ENCODE data around the gene PDE4B. TPM values are rescaled to one million over a fixed set of nuclear protein-coding genes. Genes with fewer than 3 reads are reported as not detected.

Gene PDE4B
- total and polyA plus RNA-seq, 2 of the 13 experiments (the other 11 are each of a cell fraction or from before 2014, with no cell fraction given) = not detected

DNA sequence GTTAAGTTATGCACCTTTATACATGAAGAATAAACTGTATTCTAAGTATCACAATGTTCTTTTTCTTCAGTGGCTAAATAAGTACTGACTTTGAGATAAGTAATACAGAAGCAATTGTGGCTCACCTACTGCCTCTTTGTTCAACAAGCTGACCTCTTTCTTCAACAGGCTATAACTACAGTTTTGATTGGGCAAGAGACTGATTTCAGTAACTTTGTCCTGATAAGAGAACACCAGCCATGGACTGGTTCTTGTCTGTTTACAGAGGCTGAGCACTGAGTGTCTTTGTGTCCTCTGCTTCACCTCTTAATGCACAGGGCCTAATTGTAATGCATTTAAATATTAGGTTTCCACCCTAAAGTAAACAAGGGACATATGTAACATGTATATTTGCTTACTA lies 34.6 kb upstream of the PDE4B start:
- H3K27ac ChIP-seq (ENCODE audit: extremely low read length, insufficient read depth, low read length) = no peak overlapping the region
- intact Hi-C loops (cut with micrococcal nuclease; ENCODE audit: unreplicated experiment) = no loop called here
- ChIA-PET POLR2A (no interaction called here), CTCF (ENCODE audit: low intra/inter-chr PET ratio, low total read pairs) (no interaction called here)
- BruUV-seq (replicated peaks) = no TSS peak
- DNase-seq (ENCODE audit: low spot score) (no peak), ATAC-seq (no peak), FAIRE-seq (no peak)
- in situ Hi-C loops (cut with HindIII; ENCODE audit: extremely low pct_ligation_motif_present, low pct_unique_long_range_greater_than_20kb) = no loop called here
- TF ChIP-seq PCBP2 (optimal IDR thresholded peaks at IDR 0.05; ENCODE audit: low read depth, low read length, poor library complexity, severe bottlenecking) (no peak), ZNF101 (CRISPR knock-in tag; IDR thresholded peaks at IDR 0.05; ENCODE audit: borderline replicate concordance, low read depth) (no peak), TEAD3 (CRISPR knock-in tag; optimal IDR thresholded peaks at IDR 0.05; ENCODE audit: borderline replicate concordance) (no peak), MIER3 (CRISPR knock-in tag; IDR thresholded peaks at IDR 0.05; ENCODE audit: borderline replicate concordance) (no peak), SATB2 (CRISPR knock-in tag; IDR thresholded peaks at IDR 0.05) (no peak), ONECUT2 (CRISPR knock-in tag; IDR thresholded peaks at IDR 0.05) (no peak), ZNF567 (CRISPR knock-in tag; IDR thresholded peaks at IDR 0.05; ENCODE audit: borderline replicate concordance) (no peak), SMYD3 (CRISPR knock-in tag; IDR thresholded peaks at IDR 0.05) (no peak)
- TF ChIP-seq, protein P1, sequence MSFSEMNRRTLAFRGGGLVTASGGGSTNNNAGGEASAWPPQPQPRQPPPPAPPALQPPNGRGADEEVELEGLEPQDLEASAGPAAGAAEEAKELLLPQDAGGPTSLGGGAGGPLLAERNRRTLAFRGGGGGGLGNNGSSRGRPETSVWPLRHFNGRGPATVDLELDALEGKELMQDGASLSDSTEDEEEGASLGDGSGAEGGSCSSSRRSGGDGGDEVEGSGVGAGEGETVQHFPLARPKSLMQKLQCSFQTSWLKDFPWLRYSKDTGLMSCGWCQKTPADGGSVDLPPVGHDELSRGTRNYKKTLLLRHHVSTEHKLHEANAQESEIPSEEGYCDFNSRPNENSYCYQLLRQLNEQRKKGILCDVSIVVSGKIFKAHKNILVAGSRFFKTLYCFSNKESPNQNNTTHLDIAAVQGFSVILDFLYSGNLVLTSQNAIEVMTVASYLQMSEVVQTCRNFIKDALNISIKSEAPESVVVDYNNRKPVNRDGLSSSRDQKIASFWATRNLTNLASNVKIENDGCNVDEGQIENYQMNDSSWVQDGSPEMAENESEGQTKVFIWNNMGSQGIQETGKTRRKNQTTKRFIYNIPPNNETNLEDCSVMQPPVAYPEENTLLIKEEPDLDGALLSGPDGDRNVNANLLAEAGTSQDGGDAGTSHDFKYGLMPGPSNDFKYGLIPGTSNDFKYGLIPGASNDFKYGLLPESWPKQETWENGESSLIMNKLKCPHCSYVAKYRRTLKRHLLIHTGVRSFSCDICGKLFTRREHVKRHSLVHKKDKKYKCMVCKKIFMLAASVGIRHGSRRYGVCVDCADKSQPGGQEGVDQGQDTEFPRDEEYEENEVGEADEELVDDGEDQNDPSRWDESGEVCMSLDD (CRISPR knock-in tag; IDR thresholded peaks at IDR 0.05; ENCODE audit: borderline replicate concordance) = no peak
- TF ChIP-seq, protein P2, sequence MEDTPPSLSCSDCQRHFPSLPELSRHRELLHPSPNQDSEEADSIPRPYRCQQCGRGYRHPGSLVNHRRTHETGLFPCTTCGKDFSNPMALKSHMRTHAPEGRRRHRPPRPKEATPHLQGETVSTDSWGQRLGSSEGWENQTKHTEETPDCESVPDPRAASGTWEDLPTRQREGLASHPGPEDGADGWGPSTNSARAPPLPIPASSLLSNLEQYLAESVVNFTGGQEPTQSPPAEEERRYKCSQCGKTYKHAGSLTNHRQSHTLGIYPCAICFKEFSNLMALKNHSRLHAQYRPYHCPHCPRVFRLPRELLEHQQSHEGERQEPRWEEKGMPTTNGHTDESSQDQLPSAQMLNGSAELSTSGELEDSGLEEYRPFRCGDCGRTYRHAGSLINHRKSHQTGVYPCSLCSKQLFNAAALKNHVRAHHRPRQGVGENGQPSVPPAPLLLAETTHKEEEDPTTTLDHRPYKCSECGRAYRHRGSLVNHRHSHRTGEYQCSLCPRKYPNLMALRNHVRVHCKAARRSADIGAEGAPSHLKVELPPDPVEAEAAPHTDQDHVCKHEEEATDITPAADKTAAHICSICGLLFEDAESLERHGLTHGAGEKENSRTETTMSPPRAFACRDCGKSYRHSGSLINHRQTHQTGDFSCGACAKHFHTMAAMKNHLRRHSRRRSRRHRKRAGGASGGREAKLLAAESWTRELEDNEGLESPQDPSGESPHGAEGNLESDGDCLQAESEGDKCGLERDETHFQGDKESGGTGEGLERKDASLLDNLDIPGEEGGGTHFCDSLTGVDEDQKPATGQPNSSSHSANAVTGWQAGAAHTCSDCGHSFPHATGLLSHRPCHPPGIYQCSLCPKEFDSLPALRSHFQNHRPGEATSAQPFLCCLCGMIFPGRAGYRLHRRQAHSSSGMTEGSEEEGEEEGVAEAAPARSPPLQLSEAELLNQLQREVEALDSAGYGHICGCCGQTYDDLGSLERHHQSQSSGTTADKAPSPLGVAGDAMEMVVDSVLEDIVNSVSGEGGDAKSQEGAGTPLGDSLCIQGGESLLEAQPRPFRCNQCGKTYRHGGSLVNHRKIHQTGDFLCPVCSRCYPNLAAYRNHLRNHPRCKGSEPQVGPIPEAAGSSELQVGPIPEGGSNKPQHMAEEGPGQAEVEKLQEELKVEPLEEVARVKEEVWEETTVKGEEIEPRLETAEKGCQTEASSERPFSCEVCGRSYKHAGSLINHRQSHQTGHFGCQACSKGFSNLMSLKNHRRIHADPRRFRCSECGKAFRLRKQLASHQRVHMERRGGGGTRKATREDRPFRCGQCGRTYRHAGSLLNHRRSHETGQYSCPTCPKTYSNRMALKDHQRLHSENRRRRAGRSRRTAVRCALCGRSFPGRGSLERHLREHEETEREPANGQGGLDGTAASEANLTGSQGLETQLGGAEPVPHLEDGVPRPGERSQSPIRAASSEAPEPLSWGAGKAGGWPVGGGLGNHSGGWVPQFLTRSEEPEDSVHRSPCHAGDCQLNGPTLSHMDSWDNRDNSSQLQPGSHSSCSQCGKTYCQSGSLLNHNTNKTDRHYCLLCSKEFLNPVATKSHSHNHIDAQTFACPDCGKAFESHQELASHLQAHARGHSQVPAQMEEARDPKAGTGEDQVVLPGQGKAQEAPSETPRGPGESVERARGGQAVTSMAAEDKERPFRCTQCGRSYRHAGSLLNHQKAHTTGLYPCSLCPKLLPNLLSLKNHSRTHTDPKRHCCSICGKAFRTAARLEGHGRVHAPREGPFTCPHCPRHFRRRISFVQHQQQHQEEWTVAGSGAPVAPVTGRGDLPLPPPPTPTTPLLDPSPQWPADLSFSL (CRISPR knock-in tag; IDR thresholded peaks at IDR 0.05) = no peak
- TF ChIP-seq, protein P3, sequence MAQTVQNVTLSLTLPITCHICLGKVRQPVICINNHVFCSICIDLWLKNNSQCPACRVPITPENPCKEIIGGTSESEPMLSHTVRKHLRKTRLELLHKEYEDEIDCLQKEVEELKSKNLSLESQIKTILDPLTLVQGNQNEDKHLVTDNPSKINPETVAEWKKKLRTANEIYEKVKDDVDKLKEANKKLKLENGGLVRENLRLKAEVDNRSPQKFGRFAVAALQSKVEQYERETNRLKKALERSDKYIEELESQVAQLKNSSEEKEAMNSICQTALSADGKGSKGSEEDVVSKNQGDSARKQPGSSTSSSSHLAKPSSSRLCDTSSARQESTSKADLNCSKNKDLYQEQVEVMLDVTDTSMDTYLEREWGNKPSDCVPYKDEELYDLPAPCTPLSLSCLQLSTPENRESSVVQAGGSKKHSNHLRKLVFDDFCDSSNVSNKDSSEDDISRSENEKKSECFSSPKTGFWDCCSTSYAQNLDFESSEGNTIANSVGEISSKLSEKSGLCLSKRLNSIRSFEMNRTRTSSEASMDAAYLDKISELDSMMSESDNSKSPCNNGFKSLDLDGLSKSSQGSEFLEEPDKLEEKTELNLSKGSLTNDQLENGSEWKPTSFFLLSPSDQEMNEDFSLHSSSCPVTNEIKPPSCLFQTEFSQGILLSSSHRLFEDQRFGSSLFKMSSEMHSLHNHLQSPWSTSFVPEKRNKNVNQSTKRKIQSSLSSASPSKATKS (CRISPR knock-in tag; IDR thresholded peaks at IDR 0.05) = no peak
- TF ChIP-seq, protein P4, sequence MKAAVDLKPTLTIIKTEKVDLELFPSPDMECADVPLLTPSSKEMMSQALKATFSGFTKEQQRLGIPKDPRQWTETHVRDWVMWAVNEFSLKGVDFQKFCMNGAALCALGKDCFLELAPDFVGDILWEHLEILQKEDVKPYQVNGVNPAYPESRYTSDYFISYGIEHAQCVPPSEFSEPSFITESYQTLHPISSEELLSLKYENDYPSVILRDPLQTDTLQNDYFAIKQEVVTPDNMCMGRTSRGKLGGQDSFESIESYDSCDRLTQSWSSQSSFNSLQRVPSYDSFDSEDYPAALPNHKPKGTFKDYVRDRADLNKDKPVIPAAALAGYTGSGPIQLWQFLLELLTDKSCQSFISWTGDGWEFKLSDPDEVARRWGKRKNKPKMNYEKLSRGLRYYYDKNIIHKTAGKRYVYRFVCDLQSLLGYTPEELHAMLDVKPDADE (CRISPR knock-in tag; IDR thresholded peaks at IDR 0.05) = no peak
- no peaks in the 10 kb centered on the region for H4K20me1 ChIP-seq (ENCODE audit: insufficient read depth, low read length)
- no peaks in the 10 kb centered on the region for H3K36me3 ChIP-seq (replicated peaks in 1 of 2; ENCODE audit: control insufficient read depth in 1 of 2, insufficient read depth in 2 of 2, low read length in 2 of 2)
- no peak overlapping the region for H3K4me3 ChIP-seq (replicated peaks in 1 of 3; ENCODE audit: insufficient read depth in 1 of 3, low read depth in 2 of 3, low read length in 3 of 3)
- H3K4me1 ChIP-seq (ENCODE audit: insufficient read depth, low read length) = no peaks in the 10 kb centered on the region
- no peak overlapping the region for H3K4me2 ChIP-seq (ENCODE audit: low read depth, low read length)
- H3K27me3 ChIP-seq (ENCODE audit: control insufficient read depth in 1 of 2, insufficient read depth in 2 of 2, low read length in 2 of 2) = no peaks in the 10 kb centered on the region
- no peak overlapping the region for H2AFZ ChIP-seq (ENCODE audit: low read length)
- no peaks in the 10 kb centered on the region for H3K79me2 ChIP-seq (ENCODE audit: insufficient read depth, low read length)
- H3K9me3 ChIP-seq (ENCODE audit: low read length) = no peaks in the 10 kb centered on the region
- no peak overlapping the region for H3K9ac ChIP-seq (ENCODE audit: insufficient read depth, low read depth, low read length)

All from HepG2 (cell line).